ENCODE results near the gene UNC5C. TPM values are rescaled to one million over a fixed set of nuclear protein-coding genes. Genes with fewer than 3 reads are reported as not detected.

Gene UNC5C
- total RNA-seq, 1 experiment from 2014 or later = 8.2 TPM

- intact Hi-C loops (cut with micrococcal nuclease; ENCODE audit: unreplicated experiment) = no loop called here
- no TSS peak for BruUV-seq (replicated peaks)
- no peak for DNase-seq (ENCODE audit: low read depth, low spot score)
- Histone ChIP-seq H3K9me3 (ENCODE audit: control insufficient read depth, insufficient read depth, low read depth, low read length) (no peaks in the 10 kb centered on the region), H3K27ac (ENCODE audit: low read length) (no peak overlapping the region), H3K4me1 (ENCODE audit: control insufficient read depth, insufficient read depth, low read length) (no peaks in the 10 kb centered on the region; the same call in 1 of the 2 replicates), H3K27me3 (ENCODE audit: control insufficient read depth, insufficient read depth, low read length) (no peaks in the 10 kb centered on the region), H3K36me3 (ENCODE audit: control insufficient read depth, insufficient read depth, low read length) (no peaks in the 10 kb centered on the region), H3K4me3 (ENCODE audit: low read depth in 2 of 2, low read length in 2 of 2) (no peak overlapping the region)
- in situ Hi-C loops (cut with HindIII; ENCODE audit: low pct_unique_long_range_greater_than_20kb, low sequenced_read_pairs) = no loop called here
- TF ChIP-seq CTCF (IDR thresholded peaks at IDR 0.05) (no peak), TCF7L2 (IDR thresholded peaks at IDR 0.05; ENCODE audit: low read depth, low read length) (no peak), SIN3A (IDR thresholded peaks at IDR 0.05; ENCODE audit: borderline replicate concordance, insufficient read depth, low read depth, low read length) (no peak), REST (IDR thresholded peaks at IDR 0.05; ENCODE audit: insufficient read depth in 1 of 2, low read depth in 2 of 2, low read length in 1 of 2) (no peak), POLR2AphosphoS5 (IDR thresholded peaks at IDR 0.05; ENCODE audit: low read depth, low read length) (no peak)
- POLR2A ChIA-PET = no interaction called here
- CTCF ChIA-PET = no interaction called here
- no peak for ATAC-seq
Observed at GRCh38 chr4:95355021-95355420, 193.8 kb downstream of the UNC5C start.

- no peak for DNase-seq (ENCODE audit: low read depth, low spot score)
- no peak for TF ChIP-seq POLR2AphosphoS5 (IDR thresholded peaks at IDR 0.05; ENCODE audit: low read depth, low read length)
- no peak for TF ChIP-seq CTCF (IDR thresholded peaks at IDR 0.05)
- TF ChIP-seq REST (IDR thresholded peaks at IDR 0.05; ENCODE audit: insufficient read depth in 1 of 2, low read depth in 2 of 2, low read length in 1 of 2) = no peak
- no peak for TF ChIP-seq TCF7L2 (IDR thresholded peaks at IDR 0.05; ENCODE audit: low read depth, low read length)
- no peak for TF ChIP-seq SIN3A (IDR thresholded peaks at IDR 0.05; ENCODE audit: borderline replicate concordance, insufficient read depth, low read depth, low read length)
- BruUV-seq (replicated peaks) = no TSS peak
- Histone ChIP-seq H3K4me3 (ENCODE audit: low read depth in 2 of 2, low read length in 2 of 2) (no peak overlapping the region), H3K27me3 (ENCODE audit: control insufficient read depth, insufficient read depth, low read length) (no peaks in the 10 kb centered on the region), H3K4me1 (ENCODE audit: control insufficient read depth, insufficient read depth, low read length) (no peaks in the 10 kb centered on the region), H3K9me3 (ENCODE audit: control insufficient read depth, insufficient read depth, low read depth, low read length) (0 out of 2 replicates have a peak, but pooled peaks cover 3% of the 10 kb centered on the region), H3K27ac (ENCODE audit: low read length) (no peak overlapping the region), H3K36me3 (ENCODE audit: control insufficient read depth, insufficient read depth, low read length) (no peaks in the 10 kb centered on the region)
- CTCF ChIA-PET = no interaction called here
- in situ Hi-C loops (cut with HindIII; ENCODE audit: low pct_unique_long_range_greater_than_20kb, low sequenced_read_pairs) (no loop called here), intact Hi-C loops (cut with micrococcal nuclease; ENCODE audit: unreplicated experiment) (no loop called here)
- POLR2A ChIA-PET = no interaction called here
- no peak for ATAC-seq
Observed at GRCh38 chr4:95348418-95348817, 200.4 kb downstream of the UNC5C start.

Data from Panc1 (cell line).